ENCODE data around the gene GPC6.

DNA sequence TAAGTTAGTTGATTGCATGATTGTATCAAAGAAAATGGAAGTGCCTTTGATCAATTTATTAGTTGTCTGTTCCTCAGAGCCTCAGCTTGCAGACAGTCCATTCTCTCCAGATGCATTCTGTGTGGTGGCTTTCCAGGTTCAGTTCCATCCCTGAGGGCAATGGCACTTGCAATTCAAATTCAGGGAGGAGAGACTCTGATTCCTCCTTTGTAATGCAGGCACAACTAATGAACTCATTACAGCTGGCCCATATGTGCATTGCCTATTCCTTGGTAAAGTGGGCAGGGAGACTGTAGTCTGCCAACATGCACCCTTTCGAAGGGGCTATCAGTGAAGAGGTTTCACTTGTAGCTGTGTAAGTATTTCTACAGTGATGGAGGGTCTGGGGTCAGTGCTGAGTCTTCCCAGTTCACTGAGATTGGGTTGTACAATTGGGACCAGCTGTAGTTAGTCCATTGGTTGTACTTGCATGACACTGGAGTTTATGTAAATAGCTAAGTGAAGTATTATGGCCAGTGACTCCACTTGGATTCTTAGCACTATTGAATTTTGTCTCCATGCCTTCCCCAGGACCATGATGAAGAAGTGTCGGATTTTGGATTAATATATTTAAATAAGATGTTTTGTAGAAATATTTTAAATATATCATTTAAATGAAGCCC, 401.7 kb downstream of the GPC6 start:
- TF ChIP-seq, protein P1, sequence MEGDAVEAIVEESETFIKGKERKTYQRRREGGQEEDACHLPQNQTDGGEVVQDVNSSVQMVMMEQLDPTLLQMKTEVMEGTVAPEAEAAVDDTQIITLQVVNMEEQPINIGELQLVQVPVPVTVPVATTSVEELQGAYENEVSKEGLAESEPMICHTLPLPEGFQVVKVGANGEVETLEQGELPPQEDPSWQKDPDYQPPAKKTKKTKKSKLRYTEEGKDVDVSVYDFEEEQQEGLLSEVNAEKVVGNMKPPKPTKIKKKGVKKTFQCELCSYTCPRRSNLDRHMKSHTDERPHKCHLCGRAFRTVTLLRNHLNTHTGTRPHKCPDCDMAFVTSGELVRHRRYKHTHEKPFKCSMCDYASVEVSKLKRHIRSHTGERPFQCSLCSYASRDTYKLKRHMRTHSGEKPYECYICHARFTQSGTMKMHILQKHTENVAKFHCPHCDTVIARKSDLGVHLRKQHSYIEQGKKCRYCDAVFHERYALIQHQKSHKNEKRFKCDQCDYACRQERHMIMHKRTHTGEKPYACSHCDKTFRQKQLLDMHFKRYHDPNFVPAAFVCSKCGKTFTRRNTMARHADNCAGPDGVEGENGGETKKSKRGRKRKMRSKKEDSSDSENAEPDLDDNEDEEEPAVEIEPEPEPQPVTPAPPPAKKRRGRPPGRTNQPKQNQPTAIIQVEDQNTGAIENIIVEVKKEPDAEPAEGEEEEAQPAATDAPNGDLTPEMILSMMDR (IDR thresholded peaks at IDR 0.05) = no peak
- TF ChIP-seq POLR2AphosphoS5 (IDR thresholded peaks at IDR 0.05) = no peak
